Activated naive CD8-positive, alpha-beta T cell treated with anti-CD3 and anti-CD28 coated beads for 36 hours (primary cell): ENCODE measurements around the gene IVD. TPM values are rescaled to one million over a fixed set of nuclear protein-coding genes. Genes with fewer than 3 reads are reported as not detected.

Experiments
- DNase-seq: peaks from one replicate; pipeline ENCODE4 v3.0.0; 2021
- H3K27ac Mint-ChIP-seq: one replicate; pipeline ENCODE4 v1.8.0; 2022; ENCODE audit warnings: mild to moderate bottlenecking, moderate library complexity, mixed read lengths
- H3K27me3 Mint-ChIP-seq: one replicate; pipeline ENCODE4 v1.8.0; 2022; ENCODE audit warnings: mild to moderate bottlenecking, mixed read lengths
- H3K36me3 Mint-ChIP-seq: one replicate; pipeline ENCODE4 v1.8.0; 2021; ENCODE audit warnings: mild to moderate bottlenecking, mixed read lengths
- H3K4me1 Mint-ChIP-seq: one replicate; pipeline ENCODE4 v1.8.0; 2021; ENCODE audit warnings: mixed read lengths
- H3K4me3 Mint-ChIP-seq: one replicate; pipeline ENCODE4 v1.8.0; 2022; ENCODE audit warnings: mild to moderate bottlenecking, moderate library complexity, mixed read lengths
- H3K9me3 Mint-ChIP-seq: one replicate; pipeline ENCODE4 v1.8.0; 2022; ENCODE audit warnings: mixed read lengths
- total RNA-seq, 2 experiments: library from RNA; stranded (reverse); gene quantifications; one replicate each; pipeline ENCODE4 v1.2.3, GENCODE V29; 2021

Gene IVD
- total RNA-seq, 2 experiments from 2014 or later = 64.9 to 68.6 TPM

GRCh38 chr15:40465939-40466338 lies 60.3 kb downstream of the IVD start:
- no peak overlapping the region for H3K27ac Mint-ChIP-seq
- no peak overlapping the region for H3K4me3 Mint-ChIP-seq
- no peaks in the 10 kb centered on the region for H3K27me3 Mint-ChIP-seq
- H3K9me3 Mint-ChIP-seq = no peaks in the 10 kb centered on the region
- DNase-seq = no peak
- H3K36me3 Mint-ChIP-seq = peaks cover 2% of the 10 kb centered on the region
- H3K4me1 Mint-ChIP-seq = peaks cover 34% of the 10 kb centered on the region

- Mint-ChIP-seq H3K36me3 (peaks cover 3% of the 10 kb centered on the region), H3K4me1 (peaks cover 35% of the 10 kb centered on the region), H3K4me3 (no peak overlapping the region), H3K27me3 (no peaks in the 10 kb centered on the region), H3K9me3 (no peaks in the 10 kb centered on the region), H3K27ac (peak overlapping the region; percentile 25)
- DNase-seq = no peak
Measured at GRCh38 chr15:40466426-40467260, 61.0 kb downstream of the IVD start.

- no peaks in the 10 kb centered on the region for H3K9me3 Mint-ChIP-seq
- DNase-seq = no peak
- H3K27me3 Mint-ChIP-seq = no peaks in the 10 kb centered on the region
- no peak overlapping the region for H3K4me3 Mint-ChIP-seq
- H3K27ac Mint-ChIP-seq = peak overlapping the region; percentile 21
- peaks cover 41% of the 10 kb centered on the region for H3K4me1 Mint-ChIP-seq
- peaks cover 5% of the 10 kb centered on the region for H3K36me3 Mint-ChIP-seq
Measured at GRCh38 chr15:40467261-40467615, 61.6 kb downstream of the IVD start.

GRCh38 chr15:40468898-40469331 lies 63.3 kb downstream of the IVD start:
- H3K36me3 Mint-ChIP-seq = peaks cover 5% of the 10 kb centered on the region
- no peaks in the 10 kb centered on the region for H3K9me3 Mint-ChIP-seq
- no peaks in the 10 kb centered on the region for H3K27me3 Mint-ChIP-seq
- no peak overlapping the region for H3K27ac Mint-ChIP-seq
- DNase-seq = no peak
- H3K4me1 Mint-ChIP-seq = peaks cover 41% of the 10 kb centered on the region
- H3K4me3 Mint-ChIP-seq = no peak overlapping the region

GRCh38 chr15:40469776-40470390 lies 64.3 kb downstream of the IVD start:
- H3K4me3 Mint-ChIP-seq = no peak overlapping the region
- no peak for DNase-seq
- H3K27me3 Mint-ChIP-seq = no peaks in the 10 kb centered on the region
- H3K9me3 Mint-ChIP-seq = no peaks in the 10 kb centered on the region
- H3K36me3 Mint-ChIP-seq = peaks cover 5% of the 10 kb centered on the region
- peak overlapping the region; percentile 43 for H3K27ac Mint-ChIP-seq
- H3K4me1 Mint-ChIP-seq = peaks cover 38% of the 10 kb centered on the region

- peak within 1 kb of the TSS; percentile 71 for H3K27ac Mint-ChIP-seq
- no peaks in the 10 kb centered on the region for H3K27me3 Mint-ChIP-seq
- DNase-seq = peak; percentile 62
- no peaks in the 10 kb centered on the region for H3K9me3 Mint-ChIP-seq
- peaks cover 32% of the 10 kb centered on the region for H3K4me1 Mint-ChIP-seq
- H3K4me3 Mint-ChIP-seq = peak within 1 kb of the TSS; percentile 85
- H3K36me3 Mint-ChIP-seq = peaks cover 3% of the 10 kb centered on the region
Measured at GRCh38 chr15:40470423-40471104, 65.0 kb downstream of the IVD start, which contains the start of gene CHST14. Gene CHST14 (plus strand): TSS chr15:40470984. CDS start chr15:40471214, 230 bp downstream.

Other genes with a start within 250 kb of the IVD start
- 10 to 100 TPM; 62.3 to 70.6 TPM for gene BUB1B, start 244.7 kb upstream of the IVD start, total RNA-seq
- gene PAK6, start 166.7 kb upstream of the IVD start, total RNA-seq = under 1 TPM; 0.18 to 0.35 TPM
- gene ANKRD63, start 122.7 kb upstream of the IVD start, total RNA-seq = not detected
- 10 to 100 TPM; 40.8 to 43.6 TPM for gene PLCB2, start 97.9 kb upstream of the IVD start, total RNA-seq
- gene INAFM2, start 82.1 kb upstream of the IVD start, total RNA-seq = 10 to 100 TPM; 13.5 to 15.5 TPM
- under 1 TPM; 0.24 to 0.62 TPM for gene CCDC9B, start 64.9 kb upstream of the IVD start, total RNA-seq
- not detected for gene PHGR1, start 54.8 kb upstream of the IVD start, total RNA-seq
- gene DISP2, start 47.6 kb upstream of the IVD start, total RNA-seq = under 1 TPM; 0.08 to 0.14 TPM
- gene KNSTRN, start 23.1 kb upstream of the IVD start, total RNA-seq = 10 to 100 TPM; 54.3 to 56.3 TPM
- gene BAHD1, start 35.2 kb downstream of the IVD start, total RNA-seq = 10 to 100 TPM; 18.0 to 18.7 TPM
- 1 to 10 TPM; 5.7 to 7.1 TPM for gene CHST14, start 65.2 kb downstream of the IVD start, total RNA-seq
- gene CCDC32, start 159.2 kb downstream of the IVD start, total RNA-seq = 10 to 100 TPM; 21.3 to 27.3 TPM
- 10 to 100 TPM; 22.9 to 26.1 TPM for gene RPUSD2, start 163.5 kb downstream of the IVD start, total RNA-seq
- 10 to 100 TPM; 23.8 to 24.5 TPM for gene KNL1, start 188.5 kb downstream of the IVD start, total RNA-seq